ENCODE results near the gene CTBP1.

Gene CTBP1

GRCh38 chr4:1172971-1173757, 75.8 kb downstream of the CTBP1 start:
- TF ChIP-seq RAD21 (IDR thresholded peaks at IDR 0.05; ENCODE audit: low read depth) (no peak), TAF1 (IDR thresholded peaks at IDR 0.05; ENCODE audit: low read depth) (no peak), TEAD4 (IDR thresholded peaks at IDR 0.05) (no peak), NFIC (IDR thresholded peaks at IDR 0.05) (no peak), YY1 (IDR thresholded peaks at IDR 0.05; ENCODE audit: low read depth) (no peak), CEBPB (IDR thresholded peaks at IDR 0.05) (no peak), MAX (IDR thresholded peaks at IDR 0.05) (no peak), EGR1 (IDR thresholded peaks at IDR 0.05) (no peak), FOXM1 (IDR thresholded peaks at IDR 0.05; ENCODE audit: borderline replicate concordance, low read depth) (no peak), TCF12 (IDR thresholded peaks at IDR 0.05; ENCODE audit: low read depth) (no peak), ZBTB7A (IDR thresholded peaks at IDR 0.05; ENCODE audit: low read depth) (no peak), USF1 (IDR thresholded peaks at IDR 0.05) (no peak), REST (IDR thresholded peaks at IDR 0.05; ENCODE audit: low read depth) (no peak), CREB1 (IDR thresholded peaks at IDR 0.05; ENCODE audit: low read depth) (no peak)

- TF ChIP-seq REST (IDR thresholded peaks at IDR 0.05; ENCODE audit: low read depth) (no peak), TCF12 (IDR thresholded peaks at IDR 0.05; ENCODE audit: low read depth) (no peak), YY1 (IDR thresholded peaks at IDR 0.05; ENCODE audit: low read depth) (no peak), MAX (IDR thresholded peaks at IDR 0.05) (no peak), EGR1 (IDR thresholded peaks at IDR 0.05) (no peak), ZBTB7A (IDR thresholded peaks at IDR 0.05; ENCODE audit: low read depth) (no peak), CEBPB (IDR thresholded peaks at IDR 0.05) (no peak), RAD21 (IDR thresholded peaks at IDR 0.05; ENCODE audit: low read depth) (no peak), USF1 (IDR thresholded peaks at IDR 0.05) (no peak)
Observed at GRCh38 chr4:1172228-1172851, 76.6 kb downstream of the CTBP1 start, which contains the start of gene SPON2. Gene SPON2, minus strand, starts transcription at chr4:1172583.

GRCh38 chr4:1171311-1172227, 77.4 kb downstream of the CTBP1 start:
- TF ChIP-seq MAX (IDR thresholded peaks at IDR 0.05), result no peak

- TF ChIP-seq REST (IDR thresholded peaks at IDR 0.05; ENCODE audit: low read depth) (no peak), FOXM1 (IDR thresholded peaks at IDR 0.05; ENCODE audit: borderline replicate concordance, low read depth) (no peak), ZBTB7A (IDR thresholded peaks at IDR 0.05; ENCODE audit: low read depth) (no peak), YY1 (IDR thresholded peaks at IDR 0.05; ENCODE audit: low read depth) (no peak), NFIC (IDR thresholded peaks at IDR 0.05) (no peak), MAX (IDR thresholded peaks at IDR 0.05) (no peak)
Observed at GRCh38 chr4:1170976-1171310, 78.0 kb downstream of the CTBP1 start.
